CD4-positive, alpha-beta T cell treated with Interleukin-17A for 1 hour (primary cell): ENCODE results near the gene CRY1.
A peak's percentile ranks its signal among the peaks of the same experiment; 100 is the strongest.

Source experiments
- DNase-seq: peaks from one replicate; pipeline ENCODE4 v3.0.0-alpha.2; 2020

The CRY1 gene

DNA sequence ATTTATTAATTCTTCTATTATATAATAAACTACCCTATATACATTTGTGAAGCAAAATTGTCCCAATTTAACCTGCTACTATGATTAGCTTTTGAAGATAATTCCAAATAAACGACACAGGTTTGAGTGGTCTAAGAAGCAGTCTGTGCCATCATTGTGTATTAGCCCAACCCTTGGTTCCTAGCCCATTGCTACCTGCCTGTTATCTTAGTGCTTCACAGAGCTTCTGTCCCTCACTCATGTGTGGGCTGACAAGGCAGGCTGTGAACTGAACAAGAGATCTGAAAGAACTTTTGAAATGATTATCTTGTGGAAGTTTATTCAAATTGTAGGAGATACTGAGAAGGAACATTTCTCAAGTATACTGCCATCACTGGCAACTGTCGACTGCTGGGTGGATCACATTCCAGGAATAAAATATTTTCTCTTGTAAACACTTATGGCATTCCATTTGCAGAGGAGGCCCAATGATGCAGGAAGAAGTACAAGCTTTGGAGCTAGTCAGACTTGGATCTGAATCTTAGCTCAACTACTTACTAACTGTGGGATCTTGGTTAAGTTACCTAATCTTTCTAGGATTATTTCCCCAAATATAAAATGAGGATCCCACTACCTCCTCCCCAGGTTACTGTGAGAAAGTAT is 98.6 kb downstream of the CRY1 start:
- DNase-seq, result no peak

DNA sequence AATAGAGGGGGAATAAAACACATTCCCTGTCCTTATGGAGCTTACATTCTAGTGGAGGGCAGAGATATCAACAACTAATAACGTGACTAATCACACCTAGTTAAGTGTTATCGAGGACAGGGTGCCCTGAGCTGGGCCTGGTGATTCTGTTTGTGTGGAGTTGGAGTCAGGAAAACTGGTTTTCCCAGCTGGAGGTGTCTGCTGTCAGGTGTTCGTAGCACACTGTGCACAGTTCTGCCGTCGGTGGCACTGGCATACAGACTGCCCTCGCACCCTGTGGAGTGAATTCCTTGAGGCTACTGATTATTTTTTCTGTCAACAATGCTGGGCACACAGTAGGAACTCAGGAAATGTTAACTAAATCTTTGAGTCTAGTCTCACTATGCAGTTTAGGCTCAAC is 105.5 kb downstream of the CRY1 start:
- DNase-seq, result no peak

DNA sequence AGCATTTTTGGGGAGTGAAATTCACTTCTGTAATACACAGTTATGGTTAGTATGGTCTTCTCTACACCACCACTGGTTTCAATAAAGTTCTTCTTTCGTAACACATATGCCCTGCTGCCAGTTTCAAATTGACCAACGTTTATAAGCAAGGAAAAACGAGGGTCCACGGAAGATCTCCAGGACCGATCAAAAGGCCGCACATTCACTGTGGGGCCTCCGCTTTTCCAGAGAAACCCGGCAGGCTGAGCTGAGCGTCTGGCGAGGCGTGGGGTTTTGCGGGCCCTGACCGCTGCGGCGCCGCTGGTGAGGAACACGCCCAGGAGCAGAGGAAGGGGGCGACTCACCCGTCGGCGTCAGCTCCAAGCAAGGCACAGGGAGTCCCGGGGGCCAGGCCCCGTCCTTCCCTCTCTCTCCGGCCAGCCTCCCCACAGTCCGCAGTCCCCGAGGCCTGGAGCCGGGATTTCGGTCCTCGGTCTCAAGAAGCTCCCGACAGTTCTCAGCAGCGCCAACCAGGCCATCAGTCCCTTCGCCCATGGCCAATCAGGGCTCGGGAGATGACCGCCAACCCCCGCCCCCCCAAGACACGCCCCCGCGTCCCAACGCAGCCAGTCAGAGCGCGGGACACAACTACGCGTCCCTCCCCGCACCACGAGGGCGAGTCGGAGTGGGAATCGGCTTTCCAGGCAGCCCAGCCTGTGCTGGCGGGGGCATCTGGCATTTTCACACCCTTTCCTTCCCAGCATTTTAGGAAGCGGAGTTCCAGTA is 106.5 kb downstream of the CRY1 start, which contains the start of gene MTERF2:
MTERF2 (minus strand) TSS at position 522 of the 765 bp plus-strand sequence. CDS start 8,432 bp downstream, outside the sequence.
- DNase-seq, result peak; percentile 84

DNA sequence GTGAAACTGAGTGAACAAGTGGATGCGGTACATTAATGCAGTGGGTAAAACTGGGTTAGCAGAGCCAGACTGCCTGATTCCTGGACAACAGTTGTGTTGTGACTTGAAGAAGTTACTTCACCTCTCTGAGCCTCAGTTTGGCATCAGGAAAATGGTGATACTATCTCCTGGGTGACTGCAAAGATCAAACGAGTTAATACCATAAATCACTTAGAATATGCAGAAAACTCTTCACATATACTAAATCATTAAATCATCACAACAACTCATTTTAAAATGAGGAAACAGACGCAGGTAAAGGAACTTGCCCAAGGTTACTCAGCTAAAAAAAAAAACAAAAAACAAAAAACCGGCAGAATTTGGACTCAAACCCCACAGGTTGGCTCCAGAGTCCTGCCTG is 107.2 kb downstream of the CRY1 start:
- no peak for DNase-seq

DNA sequence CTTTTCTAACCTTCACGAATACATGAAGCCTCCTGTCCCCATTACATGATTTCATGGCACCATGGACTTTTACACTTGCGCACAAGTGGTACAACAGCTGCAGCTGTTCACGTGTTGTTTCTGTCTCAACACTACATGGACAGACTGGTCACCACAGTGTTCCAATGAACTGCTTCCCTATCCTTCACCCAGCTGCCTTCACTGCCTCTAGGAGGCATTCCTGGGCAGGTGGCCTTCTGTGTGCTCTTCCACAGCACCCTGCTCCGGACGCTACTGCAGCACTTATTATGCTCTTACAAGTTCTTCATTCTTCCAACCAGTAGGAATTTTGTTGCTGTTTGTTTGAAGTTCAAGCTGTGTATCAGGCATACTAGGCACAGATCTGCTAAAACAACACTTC is 107.9 kb downstream of the CRY1 start:
- DNase-seq, result no peak

DNA sequence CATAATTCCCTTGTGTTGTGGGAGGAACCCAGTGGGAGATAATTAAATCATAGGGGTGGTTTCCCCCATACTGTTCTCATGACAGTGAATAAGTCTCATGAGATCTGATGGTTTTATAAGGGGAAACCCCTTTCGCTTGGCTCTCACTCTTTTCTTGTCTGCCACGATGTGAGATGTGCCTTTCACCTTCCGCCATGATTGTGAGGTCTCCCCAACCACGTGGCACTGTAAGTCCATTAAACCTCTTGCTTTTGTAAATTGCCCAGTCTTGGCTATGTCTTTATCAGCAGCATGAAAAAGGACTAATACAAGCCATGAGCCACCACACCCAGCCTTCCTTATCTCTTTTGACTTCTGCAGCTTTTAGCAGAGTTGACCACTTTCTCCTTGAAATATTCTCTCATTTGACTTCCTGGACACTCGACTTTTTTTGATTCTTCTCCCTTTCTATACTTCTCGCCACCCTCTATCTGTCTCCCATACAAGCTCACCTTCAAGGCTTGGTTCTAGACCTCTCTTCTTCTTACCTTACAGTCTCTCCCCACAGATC is 108.7 kb downstream of the CRY1 start:
- DNase-seq, result peak; percentile 16

DNA sequence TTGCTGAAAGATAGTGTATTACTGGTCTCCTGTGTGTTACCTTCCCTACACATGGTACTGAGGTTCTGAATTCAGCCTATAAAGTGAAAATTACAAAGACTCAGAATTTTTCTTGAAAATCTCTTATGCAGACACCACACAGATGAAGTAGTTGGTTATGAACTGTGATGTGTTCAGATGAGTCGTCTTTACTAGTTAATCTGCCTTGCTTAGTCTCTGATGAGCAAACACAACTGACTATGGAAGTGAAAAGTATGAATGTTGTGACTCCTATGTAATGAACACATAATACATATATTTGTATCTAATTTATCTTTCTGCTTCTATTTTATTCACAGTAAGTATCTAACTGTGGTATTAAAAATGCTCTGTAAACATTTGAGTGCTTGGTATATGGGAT is 111.1 kb downstream of the CRY1 start:
- DNase-seq, result no peak

DNA sequence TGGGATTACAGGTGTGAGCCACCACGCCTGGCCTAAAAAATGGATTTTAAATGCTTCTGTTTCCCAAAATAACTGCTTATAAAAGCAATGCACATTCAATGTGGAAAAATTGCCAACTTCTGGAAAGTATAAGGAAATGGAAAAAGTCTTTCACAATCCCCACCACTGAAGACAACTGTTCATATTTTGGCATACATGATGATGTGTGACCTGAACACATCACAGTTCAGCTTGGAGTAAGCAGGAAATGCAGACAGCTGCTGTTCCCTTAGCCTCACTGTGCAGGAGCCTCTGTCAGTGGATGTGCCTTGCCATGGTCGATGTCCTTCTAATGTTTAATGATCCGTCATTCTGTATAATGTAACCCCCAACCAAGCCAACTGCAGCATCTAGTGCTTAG is 111.6 kb downstream of the CRY1 start:
- DNase-seq, result no peak

DNA sequence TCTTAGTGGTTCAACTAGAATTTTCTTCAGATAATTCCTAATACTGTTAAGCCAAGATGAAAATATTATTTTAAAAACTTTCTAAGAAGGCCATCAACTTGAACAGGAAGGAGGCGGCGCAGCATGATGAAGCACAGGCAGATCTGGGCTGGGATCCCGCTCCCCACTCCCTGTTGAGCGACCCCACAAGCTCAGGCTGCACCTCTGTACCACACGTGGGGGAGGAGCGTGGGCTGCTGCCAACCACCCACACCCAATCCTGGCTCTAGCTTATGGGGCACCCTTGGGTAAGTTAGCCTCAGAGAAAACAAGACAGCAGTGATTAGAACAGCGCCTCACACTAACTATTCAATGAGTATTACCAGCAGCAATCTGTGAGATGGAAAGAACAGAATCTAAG is 112.4 kb downstream of the CRY1 start:
- DNase-seq, result no peak

DNA sequence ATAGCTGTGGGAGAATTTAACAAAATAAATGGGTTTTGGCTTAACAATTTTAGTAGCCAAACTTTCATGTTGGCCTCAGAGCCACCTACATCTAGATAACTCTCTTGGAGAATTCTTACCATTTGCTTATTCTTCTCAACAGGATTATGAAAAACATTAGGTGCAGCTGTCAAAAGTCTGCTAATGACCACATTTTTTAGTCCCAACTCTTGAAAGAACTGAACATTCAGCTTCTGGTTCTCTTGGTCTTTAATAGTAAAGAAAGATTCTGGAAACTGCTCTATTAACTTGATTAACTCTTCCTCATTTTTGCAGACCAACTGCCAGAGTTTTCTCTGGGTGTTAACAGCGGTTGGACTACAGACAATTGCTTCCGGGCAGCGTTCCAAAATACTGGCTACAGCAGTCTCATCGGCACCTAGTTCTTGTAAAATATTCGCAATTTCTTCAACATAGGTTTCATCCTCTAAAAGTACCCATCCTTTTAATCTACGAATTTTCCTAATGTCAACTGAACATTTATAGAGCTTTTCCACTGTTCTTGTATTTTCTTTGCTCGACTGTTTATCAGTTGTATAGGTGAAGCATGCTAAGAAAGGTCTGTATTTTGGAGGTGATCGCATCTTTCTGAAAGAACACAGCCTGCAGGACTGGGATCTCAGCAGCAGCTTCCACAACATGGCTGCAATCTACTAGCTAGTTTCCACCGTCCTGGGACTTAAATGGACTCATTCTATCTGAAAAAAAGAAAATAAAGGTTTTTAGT is 115.1 kb downstream of the CRY1 start:
- no peak for DNase-seq

DNA sequence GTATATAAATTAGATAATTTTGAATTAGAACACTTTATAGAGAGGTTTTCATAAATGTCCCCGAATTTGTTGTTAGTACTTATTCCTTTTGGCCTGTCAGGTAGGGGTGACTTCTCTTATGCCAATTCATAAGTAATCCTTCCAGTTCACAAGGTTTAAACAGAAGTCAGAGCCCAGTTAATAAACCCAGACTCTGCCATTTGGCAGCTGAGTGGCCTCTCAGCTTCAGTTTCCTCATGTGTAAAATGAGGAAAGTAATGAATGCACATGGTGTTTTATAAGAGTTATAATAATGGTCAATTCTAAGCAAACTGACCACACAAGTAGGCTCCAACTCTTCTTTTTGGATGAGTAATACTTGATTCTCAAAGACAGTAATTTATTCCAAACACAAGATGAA is 116.7 kb downstream of the CRY1 start:
- DNase-seq, result no peak

DNA sequence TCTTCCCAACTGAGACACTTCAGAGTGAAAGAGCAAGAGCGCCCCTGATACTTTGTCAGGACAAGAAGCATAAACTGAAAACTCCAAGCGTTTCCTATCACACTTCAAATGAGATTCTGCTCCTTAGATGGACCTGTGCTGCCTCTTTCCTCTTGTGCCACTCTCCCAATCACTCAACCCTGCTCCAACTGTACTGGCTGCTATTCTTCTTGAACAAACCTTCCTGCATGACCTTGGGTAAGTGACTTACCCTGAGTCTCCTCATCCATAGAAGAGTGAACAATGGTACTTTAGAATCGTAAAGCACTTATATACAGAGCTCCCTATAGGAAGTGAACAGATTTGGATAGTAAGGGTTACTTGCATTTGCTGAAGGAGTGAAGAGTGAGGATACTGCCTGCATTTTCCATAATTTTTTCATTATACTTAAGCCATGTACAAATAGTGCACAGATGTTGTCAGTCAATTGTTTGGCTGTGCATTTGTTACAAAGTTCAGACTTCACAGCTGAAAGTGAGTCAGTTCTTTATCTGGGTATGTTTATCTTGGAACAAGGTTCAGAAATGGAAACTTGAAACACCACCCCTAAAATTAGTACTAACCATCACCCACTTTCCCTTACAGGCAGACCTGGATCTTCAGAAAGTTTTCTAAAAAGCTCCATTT is 117.2 kb downstream of the CRY1 start:
- no peak for DNase-seq

DNA sequence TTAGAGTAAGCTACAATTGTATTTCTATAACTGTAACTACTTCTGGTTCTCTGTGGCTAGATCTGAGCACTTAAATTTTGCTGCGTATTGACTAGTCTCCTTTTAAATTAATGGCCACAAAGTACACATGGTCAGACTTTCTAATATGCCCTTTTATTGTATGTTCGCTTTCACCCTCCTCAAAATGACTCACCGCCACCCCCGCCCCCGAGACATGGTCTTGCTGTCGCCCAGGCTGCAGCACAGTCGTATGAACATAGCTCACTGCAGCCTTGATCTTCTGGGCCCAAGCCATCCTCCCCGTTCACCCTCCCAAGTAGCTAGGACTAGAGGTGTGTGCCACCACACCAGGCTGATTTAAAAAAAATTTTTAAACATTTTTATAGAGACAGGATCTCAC is 118.3 kb downstream of the CRY1 start:
- no peak for DNase-seq

DNA sequence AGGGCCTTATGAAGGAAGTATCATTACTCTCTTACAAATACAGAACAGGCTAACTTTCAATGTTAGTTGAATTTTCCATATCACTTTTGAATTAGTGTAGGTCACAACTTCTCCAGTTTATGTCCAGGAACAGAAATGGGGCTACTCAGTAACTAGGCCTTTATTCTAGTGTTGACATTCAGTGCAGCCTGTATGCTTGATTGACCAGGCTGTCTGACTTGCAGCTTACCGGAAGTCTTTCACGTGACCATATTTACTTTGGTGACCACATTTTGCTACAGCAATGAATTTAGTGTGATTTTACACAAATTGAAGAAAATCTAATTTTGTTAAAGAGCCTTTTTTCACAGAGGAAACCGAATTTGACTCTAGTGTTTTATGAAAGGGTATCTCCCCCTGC is 118.8 kb downstream of the CRY1 start:
- DNase-seq, result no peak

DNA sequence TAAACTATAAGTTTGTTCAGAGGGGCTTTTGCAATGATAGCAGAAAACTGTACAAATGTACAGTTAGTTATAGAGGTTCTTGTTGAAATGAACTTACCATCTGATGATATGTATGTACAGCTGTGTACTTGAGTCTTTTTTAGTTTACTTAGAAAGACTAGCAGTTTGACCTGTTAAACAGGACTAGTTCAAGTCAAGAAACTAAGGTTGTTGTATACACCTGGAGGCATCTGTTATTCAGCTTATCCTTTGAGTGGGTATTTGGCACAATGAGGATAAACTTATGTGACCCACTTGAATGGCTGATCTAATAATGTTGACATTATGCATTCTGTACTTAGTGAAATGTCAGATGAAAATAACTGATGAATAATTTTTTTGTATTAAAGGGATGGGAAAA is 119.8 kb downstream of the CRY1 start:
- DNase-seq, result no peak

DNA sequence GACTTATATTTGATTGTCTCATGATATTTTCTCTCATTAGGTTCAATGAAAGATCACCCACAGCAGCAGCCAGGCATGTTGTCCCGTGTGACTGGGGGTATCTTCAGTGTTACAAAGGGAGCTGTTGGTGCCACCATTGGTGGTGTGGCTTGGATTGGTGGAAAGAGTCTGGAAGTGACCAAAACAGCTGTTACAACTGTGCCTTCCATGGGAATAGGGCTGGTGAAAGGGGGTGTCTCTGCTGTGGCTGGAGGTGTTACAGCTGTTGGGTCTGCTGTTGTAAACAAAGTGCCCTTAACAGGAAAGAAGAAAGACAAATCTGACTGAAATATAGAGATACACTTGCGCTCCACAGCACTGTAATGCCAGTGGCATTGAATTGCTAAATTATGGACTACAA is 122.3 kb downstream of the CRY1 start:
- no peak for DNase-seq

DNA sequence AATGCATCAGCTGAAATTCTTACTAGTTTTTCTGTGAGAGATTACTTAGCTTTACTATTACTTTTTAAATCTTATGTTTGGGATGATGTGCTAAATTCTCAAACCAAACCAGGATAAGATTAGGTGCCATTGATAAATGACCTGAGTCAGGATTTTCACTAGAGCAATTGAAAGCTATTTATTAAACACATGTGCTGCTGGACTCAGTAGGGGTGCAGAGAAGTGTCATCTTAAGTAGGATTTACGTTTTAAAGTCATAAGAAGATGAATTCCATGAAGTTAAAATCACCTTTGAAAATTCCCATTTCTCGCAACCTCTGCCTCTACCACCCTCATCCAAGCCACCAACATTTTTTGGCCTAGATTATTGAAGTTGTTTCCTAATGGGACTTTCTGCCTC is 128.8 kb downstream of the CRY1 start:
- no peak for DNase-seq

DNA sequence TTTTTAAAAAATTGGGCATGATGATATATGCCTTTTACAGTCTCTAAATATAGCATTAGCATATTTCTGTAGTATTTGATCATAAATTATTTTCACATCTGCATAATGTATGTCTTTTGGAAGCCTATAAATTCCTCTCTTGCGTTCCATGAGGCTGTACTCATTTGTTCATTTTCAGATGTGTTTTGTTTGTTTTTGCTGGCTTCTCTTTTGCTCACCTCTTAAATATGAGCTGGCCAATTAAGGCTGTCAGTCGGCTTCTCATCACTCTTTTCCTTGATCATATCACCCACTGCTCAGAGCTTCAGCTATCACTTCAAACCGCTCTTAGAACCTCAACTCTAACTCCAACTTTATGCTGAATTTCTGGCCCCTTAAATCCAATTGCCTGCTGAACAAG is 131.1 kb downstream of the CRY1 start:
- DNase-seq, result no peak

DNA sequence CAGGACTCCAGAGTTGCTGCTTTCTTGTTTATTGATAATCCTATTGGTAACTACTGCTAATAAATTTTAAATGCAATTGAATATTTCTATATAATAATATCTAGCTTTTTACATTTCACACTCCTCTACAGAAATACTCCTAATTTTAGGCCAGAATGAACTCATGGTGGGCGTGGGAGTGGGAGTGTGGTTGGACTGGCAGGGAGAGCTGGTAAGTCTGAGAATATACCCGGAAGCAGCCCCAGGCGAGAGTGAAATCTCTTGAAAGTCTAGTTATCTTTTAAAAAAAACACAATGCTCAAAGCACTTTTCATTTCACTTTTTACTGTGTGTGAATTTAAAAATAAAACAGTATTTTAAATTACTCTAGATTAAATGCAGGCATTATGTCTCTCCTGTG is 132.9 kb downstream of the CRY1 start:
- DNase-seq, result no peak

DNA sequence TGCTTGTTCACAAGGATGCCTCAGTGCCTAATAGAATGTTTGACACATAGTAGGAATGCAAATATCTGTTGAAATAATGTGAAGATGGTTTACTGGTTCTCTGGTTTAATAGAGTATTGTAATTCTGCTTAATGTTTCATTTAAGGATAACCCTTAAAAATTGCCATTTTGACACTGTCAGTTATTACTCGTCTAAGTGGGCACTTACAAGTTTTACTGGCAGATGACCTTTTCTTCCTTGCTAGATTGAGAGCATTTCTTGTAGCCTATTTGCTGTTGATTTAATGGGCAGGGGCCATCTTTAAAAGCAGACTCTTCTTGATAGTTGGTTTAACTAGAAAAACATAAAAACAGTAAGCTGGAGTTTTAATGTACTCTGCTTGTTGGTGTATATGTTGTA is 135.8 kb downstream of the CRY1 start:
- no peak for DNase-seq

DNA sequence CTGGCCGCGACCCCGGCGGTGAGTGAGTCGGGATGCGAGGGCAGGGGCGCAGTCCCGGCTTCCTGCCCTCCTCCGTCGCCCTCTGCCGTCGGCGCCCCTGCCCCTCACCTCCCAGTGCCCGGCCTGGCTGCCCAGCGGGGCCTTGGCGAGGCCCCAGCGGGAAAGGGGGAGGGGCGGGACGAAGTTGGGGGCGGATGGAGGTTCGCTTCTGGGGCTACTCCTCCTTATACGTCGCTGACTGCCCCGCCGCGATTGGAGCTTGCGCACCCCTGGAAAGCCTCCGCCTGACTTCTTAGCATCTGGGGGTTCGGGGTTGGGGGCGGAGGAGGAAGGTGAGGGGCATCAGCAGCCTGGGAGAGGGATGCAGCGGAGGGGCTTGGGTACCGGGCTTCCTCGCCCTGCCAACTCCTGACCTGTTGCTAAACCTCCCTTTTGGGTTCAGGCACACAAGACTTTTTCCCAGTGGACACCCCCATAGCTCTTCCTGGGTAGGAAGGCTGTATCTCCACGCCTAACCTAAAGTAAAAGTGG is 137.2 kb downstream of the CRY1 start:
- peak; percentile 63 for DNase-seq

DNA sequence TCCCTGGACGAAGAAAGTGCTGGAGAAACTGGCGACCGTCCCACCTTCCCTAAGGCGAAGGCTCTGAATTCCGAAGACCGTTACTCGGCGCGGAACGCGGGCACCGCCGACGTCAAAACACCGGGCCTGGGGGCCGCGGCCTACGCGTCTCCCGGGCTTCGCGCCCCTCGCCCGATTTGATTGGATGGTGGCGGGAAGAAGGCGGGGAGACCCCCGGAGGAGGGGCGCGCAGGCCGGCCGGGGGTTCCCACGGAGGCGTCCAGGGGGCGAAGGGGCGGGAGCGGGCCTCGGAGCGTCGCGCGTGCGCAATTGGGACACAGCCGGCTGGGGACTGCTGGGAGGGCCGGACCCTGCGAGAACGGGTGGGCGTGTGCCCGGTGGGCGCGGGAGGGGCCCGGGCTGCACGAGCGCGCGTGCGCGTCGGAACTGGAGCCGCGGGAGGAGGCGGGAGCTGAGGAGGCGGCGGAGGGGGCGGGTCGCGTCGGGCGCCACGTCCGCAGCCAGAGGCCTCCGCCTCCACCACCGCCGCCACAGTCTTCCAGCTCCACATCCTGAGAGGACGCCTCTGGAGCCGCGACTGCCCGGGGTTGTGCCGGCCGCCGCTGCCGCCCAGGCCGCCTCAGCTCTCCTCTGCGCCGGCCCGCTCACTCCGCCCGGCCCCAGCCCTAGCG is 137.8 kb downstream of the CRY1 start, which contains the start of gene TMEM263:
TMEM263 (plus strand) TSS at position 531 of the 671 bp plus-strand sequence. CDS start 11,210 bp downstream, outside the sequence.
- DNase-seq, result peak; percentile 95
